Activated CD4-positive, CD25-positive, alpha-beta regulatory T cell treated with anti-CD3 and anti-CD28 coated beads, Interleukin-2, amount 50 U/mL, for 72 hours (primary cell): ENCODE results near the gene GDF2.

ENCODE experiments used
- DNase-seq: peaks from one replicate; pipeline ENCODE4 v3.0.0; 2021

The GDF2 gene

DNA sequence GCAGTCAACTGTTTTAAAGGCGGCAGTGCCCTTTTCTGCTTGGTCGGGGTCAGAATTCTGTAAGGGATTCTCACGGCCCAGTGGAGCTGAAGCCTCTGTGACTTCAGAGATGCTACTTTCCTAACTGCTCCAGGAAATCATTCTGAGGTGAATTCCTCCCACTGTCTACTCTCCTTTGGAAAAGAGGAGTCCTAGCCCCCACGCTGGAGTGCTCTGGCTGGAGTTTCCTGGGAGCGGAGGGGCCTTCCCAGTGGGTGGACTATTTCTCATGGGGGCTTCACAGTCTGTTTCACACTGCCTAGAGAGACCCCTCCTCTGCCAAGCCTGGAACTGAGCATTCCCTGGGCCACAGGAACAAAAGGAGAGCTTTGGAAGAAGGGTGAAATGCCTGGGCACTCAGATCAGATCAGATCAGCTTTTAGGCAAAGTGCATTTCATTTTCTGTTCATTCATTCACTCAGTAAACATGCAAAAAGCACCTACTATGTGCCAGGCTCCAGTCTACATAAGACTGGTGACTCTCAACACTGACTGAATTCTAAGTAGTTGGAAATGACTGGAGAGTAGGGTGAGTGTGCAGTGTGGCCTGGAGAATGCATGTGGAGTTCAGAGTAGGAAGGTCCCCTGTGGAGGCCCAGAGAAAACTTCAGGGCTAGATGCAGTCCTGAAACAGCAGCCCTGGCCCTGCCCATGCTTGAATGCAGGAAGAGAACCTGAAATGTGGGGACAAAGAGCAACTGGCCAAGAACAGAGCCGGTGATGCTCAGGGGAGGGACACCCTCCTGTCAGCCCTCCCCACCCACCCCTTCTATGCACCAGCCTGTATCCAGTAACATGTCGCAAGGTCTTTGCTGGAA lies 49.6 kb downstream of the GDF2 start:
- DNase-seq: no peak

DNA sequence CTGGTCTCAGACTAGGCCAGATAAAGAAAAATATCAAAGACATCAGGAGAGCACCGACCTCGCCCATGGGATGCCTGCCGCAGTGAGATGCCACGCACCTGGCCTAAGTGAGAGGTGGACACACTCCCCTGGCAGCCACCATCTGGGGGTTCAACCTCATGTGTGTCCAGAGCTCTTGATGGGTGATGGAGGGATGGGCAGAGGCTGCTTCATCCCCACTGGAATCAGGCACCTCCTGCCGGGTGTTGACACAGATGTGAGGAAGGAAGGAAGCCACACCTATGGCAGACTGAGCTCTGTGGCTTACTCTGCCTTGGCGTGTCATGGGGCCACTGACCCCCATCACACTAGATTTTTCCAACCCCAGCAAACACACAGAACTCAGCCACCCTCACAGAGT lies 50.5 kb downstream of the GDF2 start:
- no peak for DNase-seq

DNA sequence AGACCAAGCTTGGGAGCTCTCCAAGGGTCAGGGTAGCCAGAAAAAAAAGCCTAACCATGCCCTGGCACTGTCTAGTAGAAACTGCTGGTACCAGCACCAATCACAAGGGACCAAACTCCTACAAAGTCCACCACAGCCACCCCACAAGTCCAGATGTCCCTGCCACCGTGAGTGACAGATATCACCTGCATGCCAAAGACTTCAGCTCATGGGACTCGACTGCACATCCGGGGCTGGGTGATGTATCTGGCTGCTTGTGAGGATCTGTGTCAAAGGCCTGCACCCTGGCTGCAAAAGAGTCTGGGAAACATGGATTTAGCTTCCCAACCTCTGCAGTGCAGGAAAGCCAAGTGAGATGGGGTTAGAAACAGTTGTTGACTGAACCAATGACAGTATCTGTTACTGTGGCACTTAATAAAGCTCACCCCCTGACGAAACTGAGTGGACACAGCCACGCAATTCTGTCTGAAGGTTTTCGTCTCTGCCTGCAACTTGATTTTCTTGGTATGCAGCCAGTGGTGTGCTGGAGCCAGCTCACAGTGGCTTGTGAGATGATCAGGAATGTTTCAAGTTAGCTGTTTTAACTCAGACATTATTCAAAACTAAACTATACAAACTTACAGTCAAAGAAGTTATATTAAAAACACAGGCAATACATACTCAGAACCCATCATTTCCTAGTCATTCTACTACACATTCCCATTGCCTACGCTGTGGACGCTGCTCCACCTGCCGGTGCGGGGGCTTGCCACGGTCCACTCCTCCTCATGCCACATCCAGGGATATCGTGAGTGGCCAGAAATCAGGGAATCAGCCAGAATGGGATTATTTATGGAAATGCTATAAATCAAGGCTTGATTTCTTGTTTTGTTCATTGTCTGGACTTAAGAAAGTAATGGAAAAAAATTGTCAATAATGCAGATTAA lies 52.6 kb downstream of the GDF2 start:
- no peak for DNase-seq

DNA sequence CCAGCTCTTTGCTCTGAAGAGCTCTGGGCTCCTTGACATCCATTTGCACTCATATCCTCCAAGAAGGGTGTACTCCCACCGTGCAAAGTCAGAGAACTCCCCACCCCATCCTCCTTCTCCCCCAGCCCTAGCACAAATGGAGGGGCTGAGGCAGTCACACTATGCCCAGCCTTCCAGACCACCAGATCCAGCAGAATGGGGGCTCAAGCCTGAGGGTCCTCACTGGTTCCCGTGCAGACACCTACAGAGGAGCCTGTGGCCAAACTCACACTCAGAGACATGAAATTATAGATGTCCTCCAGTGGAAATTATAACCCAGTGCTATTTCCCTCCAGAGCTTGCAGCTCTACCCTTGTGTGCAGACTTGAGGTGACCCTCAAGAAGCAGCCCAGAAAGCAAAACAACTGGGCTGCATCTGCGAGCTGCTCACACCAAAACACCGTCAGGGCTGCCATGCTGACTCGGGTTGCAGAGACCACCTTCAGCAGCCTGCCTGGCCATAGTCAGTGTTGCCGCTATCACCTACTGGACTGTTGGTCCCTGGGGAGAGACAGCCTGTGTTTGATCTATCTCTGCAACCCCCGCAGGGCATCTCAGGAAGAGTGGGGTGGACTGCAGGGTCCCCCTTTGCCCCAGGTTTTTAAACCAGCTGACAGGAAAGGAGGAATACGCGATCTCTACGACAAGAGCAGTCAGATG lies 54.4 kb downstream of the GDF2 start:
- DNase-seq: no peak
